MM.1S (cell line): ENCODE data around the gene STK32C.
"Not testable (repeated sequence)": the region's sequence is repeated elsewhere in the genome, so short reads cannot be mapped to it uniquely, and the experiment has no call there.

ENCODE experiments used
- DNase-seq: peaks from one replicate; pipeline ENCODE4 v3.0.0-alpha.2; 2015
- H2AFZ ChIP-seq: fragments of 300-600 bp; sonication (generic); 2 replicates; pipeline ENCODE4 v1.6.0; 2016; ENCODE audit warnings: antibody characterized with exemption, low read length
- H3F3A ChIP-seq: fragments of 300-600 bp; sonication (generic); 2 replicates; pipeline ENCODE4 v1.6.1; 2016; ENCODE audit warnings: mild to moderate bottlenecking, antibody characterized with exemption, low read length, moderate library complexity, mixed read lengths; ENCODE audit not compliant: insufficient read depth
- H3K27ac ChIP-seq: fragments of 300-600 bp; sonication (generic); 2 replicates; pipeline ENCODE4 v1.5.1; 2016; ENCODE audit warnings: mild to moderate bottlenecking, low read length
- H3K27me3 ChIP-seq: fragments of 300-600 bp; sonication (generic); replicated peaks from 2 replicates; pipeline ENCODE4 v1.6.0; 2016; ENCODE audit warnings: low read length; ENCODE audit not compliant: insufficient read depth
- H3K36me3 ChIP-seq: fragments of 300-600 bp; sonication (generic); replicated peaks from 2 replicates; pipeline ENCODE4 v1.6.1; 2016; ENCODE audit warnings: mild to moderate bottlenecking, low read length, mixed read lengths; ENCODE audit not compliant: insufficient read depth
- H3K4me1 ChIP-seq: fragments of 300-600 bp; sonication (generic); 2 replicates; pipeline ENCODE4 v1.6.1; 2016; ENCODE audit warnings: low read length, mixed read lengths
- H3K4me2 ChIP-seq: fragments of 300-600 bp; sonication (generic); 2 replicates; pipeline ENCODE4 v1.6.0; 2016; ENCODE audit warnings: low read depth, low read length
- H3K4me3 ChIP-seq: fragments of 300-600 bp; sonication (generic); 2 replicates; pipeline ENCODE4 v1.5.1; 2016; ENCODE audit warnings: low read length, mixed read lengths
- H3K79me2 ChIP-seq: fragments of 300-600 bp; sonication (generic); 2 replicates; pipeline ENCODE4 v1.6.1; 2016; ENCODE audit warnings: mixed run types, low read length, mixed read lengths
- H3K9ac ChIP-seq: fragments of 300-600 bp; sonication (generic); 2 replicates; pipeline ENCODE4 v1.6.1; 2016; ENCODE audit warnings: low read length, mixed read lengths
- H3K9me2 ChIP-seq: fragments of 300-600 bp; sonication (generic); replicated peaks from 2 replicates; pipeline ENCODE4 v1.6.1; 2016; ENCODE audit warnings: mild to moderate bottlenecking, low read length, mixed read lengths; ENCODE audit not compliant: insufficient read depth
- H3K9me3 ChIP-seq: fragments of 300-600 bp; sonication (generic); replicated peaks from 2 replicates; pipeline ENCODE4 v1.6.1; 2016; ENCODE audit warnings: mild to moderate bottlenecking, low read length, mixed read lengths; ENCODE audit not compliant: insufficient read depth
- H4K20me1 ChIP-seq: fragments of 300-600 bp; sonication (generic); 2 replicates; pipeline ENCODE4 v1.6.1; 2016; ENCODE audit warnings: mild to moderate bottlenecking, low read length, moderate library complexity, mixed read lengths; ENCODE audit not compliant: insufficient read depth
- EZH2 ChIP-seq: fragments of 300-600 bp; sonication (generic); optimal IDR thresholded peaks from 2 replicates; pipeline ENCODE3; 2017; ENCODE audit warnings: low read depth, mild to moderate bottlenecking, antibody characterized with exemption, low read length, mixed read lengths
- EZH2phosphoT487 ChIP-seq: fragments of 300-600 bp; sonication (generic); IDR thresholded peaks from 2 replicates; pipeline ENCODE4 v1.6.1; 2018; ENCODE audit warnings: antibody characterized with exemption, low read length
- TF ChIP-seq, protein P1 (sequence below): fragments of 300-600 bp; sonication (generic); IDR thresholded peaks from 2 replicates; pipeline ENCODE4 v1.5.1; 2016; ENCODE audit warnings: antibody characterized with exemption, low read length, mixed read lengths

The STK32C gene

DNA sequence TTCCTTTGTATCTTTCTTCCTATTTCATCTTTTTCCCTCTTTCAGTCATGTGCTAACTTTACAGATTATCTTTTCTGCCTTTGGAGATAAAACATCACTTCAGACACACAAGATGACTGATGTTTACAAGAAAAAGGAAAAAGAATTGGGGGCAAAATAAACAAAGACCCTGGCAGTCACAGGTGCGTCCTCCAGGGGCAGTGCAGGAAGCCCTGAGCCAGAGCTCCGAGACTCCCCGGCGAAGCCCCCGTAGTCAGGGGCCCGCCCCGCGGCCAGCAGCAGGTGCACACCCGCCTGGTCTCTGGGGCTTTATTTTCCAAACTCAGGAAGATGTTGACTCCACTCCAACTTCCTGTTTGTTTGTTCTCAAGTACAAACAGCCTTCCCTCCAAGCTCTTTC is 10.2 kb downstream of the STK32C start:
- Histone ChIP-seq H3K4me1 (peaks cover under 1% of the 10 kb centered on the region; the same call in 1 of the 2 replicates), H3K27ac (no peak overlapping the region), H3K9me2 (no peaks in the 10 kb centered on the region), H3K9ac (no peak overlapping the region), H3K4me2 (no peak overlapping the region), H3K4me3 (no peak overlapping the region), H4K20me1 (no peaks in the 10 kb centered on the region), H2AFZ (no peak overlapping the region), H3K9me3 (no peaks in the 10 kb centered on the region), H3F3A (no peaks in the 10 kb centered on the region), H3K79me2 (peaks cover 93% of the 10 kb centered on the region), H3K36me3 (no peaks in the 10 kb centered on the region), H3K27me3 (no peaks in the 10 kb centered on the region)
- no peak for TF ChIP-seq EZH2phosphoT487
- TF ChIP-seq EZH2: no peak
- TF ChIP-seq, protein P1, sequence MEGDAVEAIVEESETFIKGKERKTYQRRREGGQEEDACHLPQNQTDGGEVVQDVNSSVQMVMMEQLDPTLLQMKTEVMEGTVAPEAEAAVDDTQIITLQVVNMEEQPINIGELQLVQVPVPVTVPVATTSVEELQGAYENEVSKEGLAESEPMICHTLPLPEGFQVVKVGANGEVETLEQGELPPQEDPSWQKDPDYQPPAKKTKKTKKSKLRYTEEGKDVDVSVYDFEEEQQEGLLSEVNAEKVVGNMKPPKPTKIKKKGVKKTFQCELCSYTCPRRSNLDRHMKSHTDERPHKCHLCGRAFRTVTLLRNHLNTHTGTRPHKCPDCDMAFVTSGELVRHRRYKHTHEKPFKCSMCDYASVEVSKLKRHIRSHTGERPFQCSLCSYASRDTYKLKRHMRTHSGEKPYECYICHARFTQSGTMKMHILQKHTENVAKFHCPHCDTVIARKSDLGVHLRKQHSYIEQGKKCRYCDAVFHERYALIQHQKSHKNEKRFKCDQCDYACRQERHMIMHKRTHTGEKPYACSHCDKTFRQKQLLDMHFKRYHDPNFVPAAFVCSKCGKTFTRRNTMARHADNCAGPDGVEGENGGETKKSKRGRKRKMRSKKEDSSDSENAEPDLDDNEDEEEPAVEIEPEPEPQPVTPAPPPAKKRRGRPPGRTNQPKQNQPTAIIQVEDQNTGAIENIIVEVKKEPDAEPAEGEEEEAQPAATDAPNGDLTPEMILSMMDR: no peak
- DNase-seq: no peak

DNA sequence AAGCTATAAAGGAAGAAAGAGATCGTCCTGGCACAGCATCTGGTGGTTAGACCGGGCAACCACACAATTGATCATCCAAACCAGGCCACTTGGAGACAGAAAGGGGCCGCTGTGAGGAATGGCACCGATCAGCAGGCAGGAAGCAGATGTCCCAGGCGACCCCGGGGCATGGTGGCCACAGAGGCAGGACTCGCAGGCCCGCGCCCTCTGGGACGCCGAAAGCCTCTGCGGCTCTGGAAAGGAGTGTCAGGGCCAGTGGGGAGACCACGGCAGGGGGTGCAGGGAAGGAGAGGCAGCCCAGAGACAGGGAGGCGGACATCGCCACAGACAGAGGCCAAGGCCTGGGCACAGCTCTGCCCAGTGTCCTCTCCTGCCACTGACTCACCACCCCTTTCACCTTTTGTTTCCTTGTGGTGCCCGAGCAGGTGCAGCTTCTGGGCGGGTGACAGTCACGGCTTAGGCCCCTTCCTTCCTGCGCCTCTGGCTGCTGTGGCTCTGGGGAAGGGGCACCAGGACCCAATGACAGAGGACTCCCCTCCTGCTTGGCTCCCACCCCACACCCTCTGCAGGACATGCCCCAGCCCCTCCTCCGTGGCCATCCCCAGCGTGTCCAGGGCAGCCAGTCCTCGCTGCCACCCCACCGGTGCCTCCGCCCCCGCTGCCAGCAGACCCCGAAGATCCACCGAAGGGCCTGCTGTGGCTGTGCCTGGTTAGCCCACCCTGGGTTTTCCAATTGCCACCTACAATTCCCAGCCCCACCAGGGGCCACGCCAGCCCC is 10.9 kb downstream of the STK32C start:
- H2AFZ ChIP-seq: no peak overlapping the region
- no peaks in the 10 kb centered on the region for H3K4me1 ChIP-seq
- no peak overlapping the region for H3K27ac ChIP-seq
- TF ChIP-seq, protein P1: no peak
- no peak for TF ChIP-seq EZH2
- no peaks in the 10 kb centered on the region for H4K20me1 ChIP-seq
- no peaks in the 10 kb centered on the region for H3F3A ChIP-seq
- H3K27me3 ChIP-seq: no peaks in the 10 kb centered on the region
- no peaks in the 10 kb centered on the region for H3K9me2 ChIP-seq
- H3K9me3 ChIP-seq: no peaks in the 10 kb centered on the region
- H3K36me3 ChIP-seq: no peaks in the 10 kb centered on the region
- H3K4me2 ChIP-seq: no peak overlapping the region
- no peak for DNase-seq
- H3K4me3 ChIP-seq: no peak overlapping the region
- H3K9ac ChIP-seq: no peak overlapping the region
- peaks cover 93% of the 10 kb centered on the region for H3K79me2 ChIP-seq

DNA sequence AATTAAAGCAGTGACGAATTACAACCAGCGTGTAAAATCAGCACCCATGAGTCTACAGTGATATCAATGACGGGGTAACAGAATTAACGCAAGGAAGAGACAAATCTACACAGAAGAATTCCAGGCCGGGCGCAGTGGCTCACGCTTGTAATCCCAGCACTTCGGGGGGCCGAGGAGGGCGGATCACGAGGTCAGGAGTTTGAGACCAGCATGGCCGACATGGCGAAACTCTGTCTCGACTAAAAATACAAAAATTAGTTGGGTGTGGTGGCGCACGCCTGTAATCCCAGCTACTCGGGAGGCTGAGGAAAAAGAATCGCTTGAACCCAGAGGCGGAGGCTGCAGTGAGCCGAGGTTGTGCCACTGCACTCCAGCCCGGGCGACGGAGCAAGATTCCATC is 12.3 kb downstream of the STK32C start:
- H3K4me3 ChIP-seq, H3K9me2 ChIP-seq, DNase-seq, H2AFZ ChIP-seq, H3K27ac ChIP-seq, H3K4me1 ChIP-seq, H4K20me1 ChIP-seq, H3K9me3 ChIP-seq, H3K9ac ChIP-seq, H3F3A ChIP-seq, H3K36me3 ChIP-seq, H3K27me3 ChIP-seq, H3K4me2 ChIP-seq: not testable (repeated sequence)
- H3K79me2 ChIP-seq: peaks cover 86% of the 10 kb centered on the region

DNA sequence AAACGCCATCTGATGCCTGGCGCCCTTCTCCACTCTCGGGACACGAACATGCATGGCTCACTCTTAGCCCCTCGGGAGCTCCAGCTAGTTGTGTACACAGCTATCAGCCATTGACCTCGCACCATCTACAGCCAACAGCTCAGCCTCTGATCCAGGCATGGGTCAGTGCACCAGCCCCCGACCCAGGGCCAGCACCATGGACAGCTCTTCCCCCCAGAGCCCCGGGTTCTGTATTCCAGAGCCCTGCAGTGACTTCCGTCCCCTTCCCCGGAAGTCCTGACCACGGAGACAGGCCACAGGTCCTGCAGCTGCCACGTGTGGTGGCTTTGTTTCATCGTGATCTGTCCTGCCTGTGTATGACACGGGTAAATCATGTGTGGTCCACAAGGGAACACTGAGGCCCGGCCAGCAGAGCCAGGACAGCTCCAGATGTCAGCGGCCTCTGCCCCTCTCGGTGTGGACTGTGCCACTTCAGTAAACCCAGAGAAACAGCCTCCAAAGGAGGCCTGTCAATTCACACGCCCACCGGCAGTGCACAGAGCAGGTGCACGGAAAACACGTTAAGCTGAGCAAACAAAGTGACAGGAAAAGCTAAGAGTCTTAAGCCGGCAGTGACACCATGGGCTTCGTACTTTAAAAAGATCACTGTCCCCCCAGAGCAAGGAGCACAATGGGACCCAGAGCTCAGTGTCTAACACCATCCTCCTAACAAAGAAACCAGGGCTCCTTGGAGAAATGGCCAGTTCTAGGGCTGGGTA is 13.0 kb downstream of the STK32C start:
- Histone ChIP-seq H3K27ac (no peak overlapping the region), H4K20me1 (no peaks in the 10 kb centered on the region), H3K9ac (no peak overlapping the region), H3K36me3 (no peaks in the 10 kb centered on the region), H3F3A (no peaks in the 10 kb centered on the region), H2AFZ (no peak overlapping the region), H3K27me3 (no peaks in the 10 kb centered on the region), H3K79me2 (peaks cover 85% of the 10 kb centered on the region), H3K4me2 (no peak overlapping the region), H3K9me3 (no peaks in the 10 kb centered on the region), H3K9me2 (no peaks in the 10 kb centered on the region), H3K4me3 (no peak overlapping the region), H3K4me1 (no peaks in the 10 kb centered on the region)
- DNase-seq: no peak
- TF ChIP-seq, protein P1: no peak
- no peak for TF ChIP-seq EZH2
- TF ChIP-seq EZH2phosphoT487: no peak
